ENCODE measurements around the gene PISD.

GRCh38 chr22:31569126-31569525, 92.9 kb downstream of the PISD start:
- no peak for TF ChIP-seq CTCF (IDR thresholded peaks at IDR 0.05 in 4 of 5, conservative IDR thresholded peaks at IDR 0.05 in 1 of 5)
- no peak for TF ChIP-seq POLR2A (IDR thresholded peaks at IDR 0.05)
